GM12801 (cell line): ENCODE measurements around the gene DOCK10.

Source experiments
- TF ChIP-seq, protein P1 (sequence below): IDR thresholded peaks from one replicate; pipeline ENCODE4 v1.5.1; 2011; ENCODE audit warnings: control low read depth; ENCODE audit not compliant: insufficient read length; ENCODE audit errors: extremely low read depth

The DOCK10 gene

GRCh38 chr2:225074919-225075681, 32.8 kb upstream of the DOCK10 start:
- TF ChIP-seq, protein P1, sequence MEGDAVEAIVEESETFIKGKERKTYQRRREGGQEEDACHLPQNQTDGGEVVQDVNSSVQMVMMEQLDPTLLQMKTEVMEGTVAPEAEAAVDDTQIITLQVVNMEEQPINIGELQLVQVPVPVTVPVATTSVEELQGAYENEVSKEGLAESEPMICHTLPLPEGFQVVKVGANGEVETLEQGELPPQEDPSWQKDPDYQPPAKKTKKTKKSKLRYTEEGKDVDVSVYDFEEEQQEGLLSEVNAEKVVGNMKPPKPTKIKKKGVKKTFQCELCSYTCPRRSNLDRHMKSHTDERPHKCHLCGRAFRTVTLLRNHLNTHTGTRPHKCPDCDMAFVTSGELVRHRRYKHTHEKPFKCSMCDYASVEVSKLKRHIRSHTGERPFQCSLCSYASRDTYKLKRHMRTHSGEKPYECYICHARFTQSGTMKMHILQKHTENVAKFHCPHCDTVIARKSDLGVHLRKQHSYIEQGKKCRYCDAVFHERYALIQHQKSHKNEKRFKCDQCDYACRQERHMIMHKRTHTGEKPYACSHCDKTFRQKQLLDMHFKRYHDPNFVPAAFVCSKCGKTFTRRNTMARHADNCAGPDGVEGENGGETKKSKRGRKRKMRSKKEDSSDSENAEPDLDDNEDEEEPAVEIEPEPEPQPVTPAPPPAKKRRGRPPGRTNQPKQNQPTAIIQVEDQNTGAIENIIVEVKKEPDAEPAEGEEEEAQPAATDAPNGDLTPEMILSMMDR = no peak

GRCh38 chr2:225074366-225074765, 32.1 kb upstream of the DOCK10 start:
- TF ChIP-seq, protein P1 = no peak

DNA sequence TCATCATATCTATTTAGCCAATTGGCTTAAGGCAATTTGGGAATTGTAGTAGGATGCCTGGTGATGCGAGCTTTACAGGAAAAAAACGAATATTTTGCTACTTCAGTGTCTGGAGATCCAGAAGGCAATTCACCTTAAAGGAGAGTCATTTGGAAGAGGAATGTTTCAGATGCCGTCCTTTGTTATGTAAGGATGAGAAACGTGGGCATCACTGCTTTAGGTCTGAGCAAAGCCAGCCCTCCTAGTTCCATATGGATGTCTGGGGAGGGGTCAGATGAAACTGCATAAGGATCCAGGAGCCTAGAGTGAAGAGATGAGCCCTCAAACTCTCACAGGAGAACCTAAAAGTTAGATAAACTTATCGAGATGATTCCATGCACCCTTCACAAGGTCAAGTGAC, 30.9 kb upstream of the DOCK10 start:
- TF ChIP-seq, protein P1 = no peak

DNA sequence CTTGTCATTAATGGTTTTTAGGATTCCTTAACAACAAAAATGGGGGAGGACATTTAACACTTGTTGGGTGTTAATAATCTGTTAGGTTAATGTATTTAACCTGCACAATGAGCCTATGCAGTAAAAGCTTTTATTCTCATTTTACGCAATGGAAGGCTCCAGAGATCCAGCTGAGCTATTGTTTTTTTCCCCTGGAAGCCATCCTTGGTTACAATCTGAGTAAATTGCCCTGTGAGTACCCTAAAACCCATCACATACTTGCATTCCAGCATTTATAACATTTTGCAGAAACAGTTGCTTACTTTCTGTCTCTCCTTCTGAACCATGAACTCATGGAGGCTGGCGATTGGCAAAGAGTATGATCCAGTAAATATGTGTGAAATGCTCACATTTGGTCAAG, 30.2 kb upstream of the DOCK10 start:
- TF ChIP-seq, protein P1 = no peak

GRCh38 chr2:225070811-225071210, 28.5 kb upstream of the DOCK10 start:
- TF ChIP-seq, protein P1 = no peak

DNA sequence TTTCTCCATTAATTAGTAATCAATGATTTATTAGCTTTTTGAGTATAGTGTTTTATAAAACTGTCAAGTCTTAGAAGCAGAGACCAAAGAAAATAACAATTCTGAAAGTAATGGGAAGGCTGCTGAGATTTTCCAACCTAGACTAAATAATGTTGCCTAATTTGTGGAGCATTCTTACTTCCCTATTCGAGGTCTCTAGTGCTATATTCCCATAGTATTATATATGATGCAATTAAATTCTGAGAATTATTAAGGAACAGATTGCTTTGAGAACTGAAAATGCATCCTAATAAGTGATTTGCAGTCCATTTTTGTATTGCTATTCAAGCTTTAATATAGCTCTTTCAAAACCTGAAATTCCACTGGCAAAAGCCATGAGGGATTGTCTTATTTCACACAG, 27.7 kb upstream of the DOCK10 start:
- TF ChIP-seq, protein P1 = no peak

DNA sequence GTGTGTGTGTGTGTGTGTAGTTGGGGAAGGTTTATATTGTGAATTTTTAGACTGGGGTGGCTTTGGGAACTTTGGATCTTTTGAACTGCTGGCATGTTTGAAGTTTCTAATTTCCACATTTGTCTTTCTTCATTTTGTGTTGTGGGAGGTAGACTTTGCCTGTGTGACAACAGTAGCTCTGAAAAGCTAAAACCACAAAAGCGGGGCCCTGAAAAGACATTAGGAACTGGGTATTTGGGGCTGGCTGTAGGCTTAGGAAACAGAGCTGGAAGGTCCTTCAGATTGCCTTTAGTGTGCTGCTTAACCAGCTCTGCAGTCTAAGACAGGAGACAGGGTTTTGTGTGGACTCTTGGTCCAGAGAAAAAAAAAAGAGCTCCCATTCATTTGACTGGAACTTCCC, 27.2 kb upstream of the DOCK10 start:
- TF ChIP-seq, protein P1 = no peak
